Lower leg skin (tissue), 4 donors: Measurements from ENCODE around the gene FBN1. TPM values are rescaled to one million over a fixed set of nuclear protein-coding genes. Genes with fewer than 3 reads are reported as not detected.

Experiments used
- DNase-seq, 2 donors: peaks; one replicate each; pipeline ENCODE4 v3.0.0-alpha.2; 2019; ENCODE audit warnings: low spot score in 2 of 2
- H3K4me3 ChIP-seq: fragments of 200-600 bp; sonication (generic); 2 replicates; pipeline ENCODE4 v1.5.1; 2017; ENCODE audit warnings: mild to moderate bottlenecking, low read depth; ENCODE audit not compliant: poor library complexity, severe bottlenecking
- CTCF ChIP-seq, 3 donors: fragments of 450-650 bp; IDR thresholded peaks; one replicate each; pipeline ENCODE4 v1.5.1; 2016; ENCODE audit warnings: antibody characterized with exemption in 3 of 3, mild to moderate bottlenecking in 3 of 3, moderate library complexity in 2 of 3
- POLR2A ChIP-seq, 2 donors: fragments of 450-650 bp; IDR thresholded peaks; one replicate each; pipeline ENCODE4 v1.6.1; 2016 to 2017; ENCODE audit warnings: antibody characterized with exemption in 2 of 2, mild to moderate bottlenecking in 1 of 2, moderate library complexity in 1 of 2
- WGBS, 2 donors: methylation state at CpG; one replicate each; pipeline ENCODE4 v1.1.5; 2018; 5-methylcytosine and 5-hydroxymethylcytosine counted together
- intact Hi-C: fragments of 100-400 bp; cut with DNase I; formaldehyde crosslinking; loops from one replicate; pipeline ENCODE4 v1.15.0; 2023; ENCODE audit warnings: low total_unique reads
- total RNA-seq, 4 donors: library from RNA; depleted of rRNA; stranded (reverse); fragments of >200 nt; gene quantifications; one replicate each; pipeline ENCODE4 v1.1.0, GENCODE V29; 2016

FBN1 gene
- total RNA-seq, 4 donors from 2014 or later: 15.0 to 59.3 (median 24.0) TPM

GRCh38 chr15:48604567-48604966 is 40.9 kb downstream of the FBN1 start:
- TF ChIP-seq CTCF (IDR thresholded peaks at IDR 0.05): no peak
- no peak for TF ChIP-seq POLR2A (IDR thresholded peaks at IDR 0.05)
- intact Hi-C loops: no loop called here
- no peak for DNase-seq
- H3K4me3 ChIP-seq: no peak overlapping the region

GRCh38 chr15:48603922-48604321 is 41.6 kb downstream of the FBN1 start:
- WGBS, 2 donors: 33% methylated on average over 3 of the region's 3 CpGs
- no peak for TF ChIP-seq POLR2A (IDR thresholded peaks at IDR 0.05)
- no peak for TF ChIP-seq CTCF (IDR thresholded peaks at IDR 0.05)

GRCh38 chr15:48603123-48603500 is 42.4 kb downstream of the FBN1 start:
- 68 to 77% methylated on average over 6 of the region's 6 CpGs for WGBS, 2 donors
- intact Hi-C loops: no loop called here
- TF ChIP-seq CTCF (IDR thresholded peaks at IDR 0.05) (no peak), POLR2A (IDR thresholded peaks at IDR 0.05) (no peak)
- no peak overlapping the region for H3K4me3 ChIP-seq
- no peak for DNase-seq

More at GRCh38 chr15:48603922-48604321, 41.6 kb downstream of the FBN1 start:
- intact Hi-C loops: no loop called here
- no peak for DNase-seq
- H3K4me3 ChIP-seq: no peak overlapping the region

- 52% methylated on average over 4 of the region's 4 CpGs for WGBS, 2 donors
Measured at GRCh38 chr15:48602358-48603122, 43.0 kb downstream of the FBN1 start.

GRCh38 chr15:48601095-48601494 is 44.4 kb downstream of the FBN1 start:
- WGBS, 2 donors: 95 to 99% methylated on average over 4 of the region's 4 CpGs
- no peak for DNase-seq
- no peak for TF ChIP-seq POLR2A (IDR thresholded peaks at IDR 0.05)
- no peak for TF ChIP-seq CTCF (IDR thresholded peaks at IDR 0.05)
- no peak overlapping the region for H3K4me3 ChIP-seq
- intact Hi-C loops: no loop called here

More at GRCh38 chr15:48602358-48603122, 43.0 kb downstream of the FBN1 start:
- no peak overlapping the region for H3K4me3 ChIP-seq
- intact Hi-C loops: no loop called here
- DNase-seq: no peak
- TF ChIP-seq CTCF (IDR thresholded peaks at IDR 0.05) (no peak), POLR2A (IDR thresholded peaks at IDR 0.05) (no peak)

- 50 to 62% methylated on average over 4 of the region's 4 CpGs for WGBS, 2 donors
- no peak overlapping the region for H3K4me3 ChIP-seq
- intact Hi-C loops: no loop called here
- no peak for DNase-seq
- TF ChIP-seq CTCF (IDR thresholded peaks at IDR 0.05) (no peak), POLR2A (IDR thresholded peaks at IDR 0.05) (no peak)
Measured at GRCh38 chr15:48596841-48597240, 48.7 kb downstream of the FBN1 start.
